CD4-positive, CD25-positive, alpha-beta regulatory T cell (primary cell): ENCODE results near the gene ZNF160. TPM values are rescaled to one million over a fixed set of nuclear protein-coding genes. Genes with fewer than 3 reads are reported as not detected.

ENCODE experiments used
- ATAC-seq, 2 donors: fragments of 150-1000 bp; cut with Tn5 transposase; one replicate each; pipeline ENCODE4 v1.10.0; 2021; ENCODE audit warnings: low read depth in 2 of 2, moderate number of reproducible peaks in 2 of 2, moderate library complexity in 1 of 2
- DNase-seq, 3 donors: peaks; one replicate each; pipeline versions ENCODE4 v3.0.0 to v3.0.0-alpha.2; 2012 to 2022; ENCODE audit warnings: mixed read lengths in 1 of 3
- H3K27ac ChIP-seq: one replicate; pipeline ENCODE4 v1.7.0; 2013; ENCODE audit warnings: mild to moderate bottlenecking, low read length; ENCODE audit not compliant: insufficient read depth, poor library complexity, severe bottlenecking
- H3K27me3 ChIP-seq: one replicate; pipeline ENCODE4 v1.7.0; 2013; ENCODE audit warnings: low read length; ENCODE audit not compliant: control insufficient read depth, insufficient read depth
- H3K36me3 ChIP-seq: one replicate; pipeline ENCODE4 v1.7.0; 2013; ENCODE audit warnings: mild to moderate bottlenecking, low read length, moderate library complexity; ENCODE audit not compliant: control insufficient read depth, insufficient read depth
- H3K4me1 ChIP-seq: 2 replicates; pipeline ENCODE4 v1.7.0; 2013; ENCODE audit warnings: mild to moderate bottlenecking, low read length; ENCODE audit not compliant: insufficient read depth, control insufficient read depth, poor library complexity, severe bottlenecking
- H3K4me3 ChIP-seq: one replicate; pipeline ENCODE4 v1.7.0; 2013; ENCODE audit warnings: low read depth, mild to moderate bottlenecking, low read length, moderate library complexity
- H3K9me3 ChIP-seq, 2 experiments: 1 replicate in 1 of 2; 2 replicates in 1 of 2; pipeline ENCODE4 v1.7.0; 2013; ENCODE audit warnings: low read length in 2 of 2, mild to moderate bottlenecking in 1 of 2, moderate library complexity in 1 of 2; ENCODE audit not compliant: control insufficient read depth in 2 of 2
- H3K27ac Mint-ChIP-seq, 3 donors: one replicate each; pipeline ENCODE4 v1.8.0; 2020 to 2022; ENCODE audit warnings: mild to moderate bottlenecking in 3 of 3, mixed read lengths in 3 of 3, moderate library complexity in 2 of 3
- H3K27me3 Mint-ChIP-seq: one replicate; pipeline ENCODE4 v1.8.0; 2022; ENCODE audit warnings: mild to moderate bottlenecking, mixed read lengths
- H3K36me3 Mint-ChIP-seq: one replicate; pipeline ENCODE4 v1.8.0; 2020; ENCODE audit warnings: mixed read lengths
- H3K4me1 Mint-ChIP-seq, 4 donors: one replicate each; pipeline ENCODE4 v1.8.0; 2020 to 2022; ENCODE audit warnings: mixed read lengths in 4 of 4, mild to moderate bottlenecking in 1 of 4
- H3K4me3 Mint-ChIP-seq, 4 donors: one replicate each; pipeline ENCODE4 v1.8.0; 2020 to 2022; ENCODE audit warnings: mild to moderate bottlenecking in 4 of 4, mixed read lengths in 4 of 4, moderate library complexity in 3 of 4
- H3K9me3 Mint-ChIP-seq, 7 donors: one replicate each; pipeline ENCODE4 v1.8.0; 2020 to 2022; ENCODE audit warnings: mixed read lengths in 7 of 7, mild to moderate bottlenecking in 3 of 7, moderate library complexity in 2 of 7
- polyA plus RNA-seq, 4 donors: library from polyadenylated mRNA; unstranded; fragments of 300-500 nt; fragmentation: Illumina TruSeq; gene quantifications; one replicate each; pipeline ENCODE4 v1.2.3, GENCODE V29; 2021
- total RNA-seq: library from RNA; stranded (reverse); gene quantifications from one replicate; pipeline ENCODE4 v1.2.3, GENCODE V29; 2022

The ZNF160 gene
- total and polyA plus RNA-seq, 5 donors from 2014 or later: 19.5 to 47.1 (median 24.3) TPM

- H3K27me3 ChIP-seq: no peaks in the 10 kb centered on the region
- peaks cover 78% of the 10 kb centered on the region for H3K36me3 ChIP-seq
- H3K27ac ChIP-seq: no peak overlapping the region
- Mint-ChIP-seq H3K36me3 (peaks cover 72% of the 10 kb centered on the region), H3K27me3 (no peaks in the 10 kb centered on the region), H3K9me3 (peaks cover 0 to 24% (median 11%) of the 10 kb centered on the region in 7 donors), H3K4me1 (peaks cover 0 to 21% (median 9%) of the 10 kb centered on the region in 4 donors), H3K4me3 (no peak overlapping the region), H3K27ac (peak overlapping the region in 1 of 3 donors; percentile 14)
- no peak overlapping the region for H3K4me3 ChIP-seq
- H3K9me3 ChIP-seq: peaks cover 12 to 16% of the 10 kb centered on the region in 2 experiments
- H3K4me1 ChIP-seq: no peaks in the 10 kb centered on the region
- no peak for ATAC-seq
- no peak for DNase-seq
These were observed 15.1 kb downstream of the ZNF160 start for GRCh38 chr19:53088091-53088490.

GRCh38 chr19:53086949-53087348, 16.3 kb downstream of the ZNF160 start:
- no peak for ATAC-seq

GRCh38 chr19:53085496-53085895, 17.7 kb downstream of the ZNF160 start:
- peaks cover 84% of the 10 kb centered on the region for H3K36me3 Mint-ChIP-seq
- DNase-seq (no peak), ATAC-seq (no peak)
- peaks cover 23 to 42% of the 10 kb centered on the region in 2 experiments for H3K9me3 ChIP-seq
- H3K27ac Mint-ChIP-seq: peak overlapping the region in 1 of 3 donors; percentile 32
- no peaks in the 10 kb centered on the region for H3K27me3 Mint-ChIP-seq
- H3K9me3 Mint-ChIP-seq: peaks cover 0 to 34% (median 23%) of the 10 kb centered on the region in 7 donors
- H3K27ac ChIP-seq: no peak overlapping the region
- no peaks in the 10 kb centered on the region for H3K27me3 ChIP-seq
- H3K4me1 ChIP-seq: no peaks in the 10 kb centered on the region
- H3K4me3 ChIP-seq: no peak overlapping the region
- peaks cover 0 to 21% (median 8%) of the 10 kb centered on the region in 4 donors for H3K4me1 Mint-ChIP-seq
- H3K4me3 Mint-ChIP-seq: no peak overlapping the region
- H3K36me3 ChIP-seq: peaks cover 82% of the 10 kb centered on the region

More at GRCh38 chr19:53086949-53087348, 16.3 kb downstream of the ZNF160 start:
- H3K27ac ChIP-seq: no peak overlapping the region
- DNase-seq: no peak
- peaks cover 14 to 28% of the 10 kb centered on the region in 2 experiments for H3K9me3 ChIP-seq
- Mint-ChIP-seq H3K9me3 (peaks cover 0 to 25% (median 14%) of the 10 kb centered on the region in 7 donors), H3K4me1 (peaks cover 0 to 22% (median 9%) of the 10 kb centered on the region in 4 donors), H3K4me3 (no peak overlapping the region), H3K27me3 (no peaks in the 10 kb centered on the region), H3K27ac (peak overlapping the region in 1 of 3 donors; percentile 27), H3K36me3 (peaks cover 76% of the 10 kb centered on the region)
- no peaks in the 10 kb centered on the region for H3K27me3 ChIP-seq
- H3K36me3 ChIP-seq: peaks cover 85% of the 10 kb centered on the region
- H3K4me1 ChIP-seq: no peaks in the 10 kb centered on the region
- no peak overlapping the region for H3K4me3 ChIP-seq

GRCh38 chr19:53082929-53083328, 20.3 kb downstream of the ZNF160 start:
- no peaks in the 10 kb centered on the region for H3K4me1 ChIP-seq
- Mint-ChIP-seq H3K4me1 (peaks cover 0 to 18% (median 6%) of the 10 kb centered on the region in 4 donors), H3K27ac (no peak overlapping the region), H3K9me3 (peaks cover 2 to 58% (median 33%) of the 10 kb centered on the region in 7 donors), H3K36me3 (peaks cover 89% of the 10 kb centered on the region), H3K4me3 (no peak overlapping the region), H3K27me3 (no peaks in the 10 kb centered on the region)
- H3K36me3 ChIP-seq: peaks cover 83% of the 10 kb centered on the region
- H3K4me3 ChIP-seq: no peak overlapping the region
- H3K27me3 ChIP-seq: no peaks in the 10 kb centered on the region
- H3K9me3 ChIP-seq: peaks cover 40 to 68% of the 10 kb centered on the region in 2 experiments
- no peak for DNase-seq
- no peak overlapping the region for H3K27ac ChIP-seq
- no peak for ATAC-seq

DNA sequence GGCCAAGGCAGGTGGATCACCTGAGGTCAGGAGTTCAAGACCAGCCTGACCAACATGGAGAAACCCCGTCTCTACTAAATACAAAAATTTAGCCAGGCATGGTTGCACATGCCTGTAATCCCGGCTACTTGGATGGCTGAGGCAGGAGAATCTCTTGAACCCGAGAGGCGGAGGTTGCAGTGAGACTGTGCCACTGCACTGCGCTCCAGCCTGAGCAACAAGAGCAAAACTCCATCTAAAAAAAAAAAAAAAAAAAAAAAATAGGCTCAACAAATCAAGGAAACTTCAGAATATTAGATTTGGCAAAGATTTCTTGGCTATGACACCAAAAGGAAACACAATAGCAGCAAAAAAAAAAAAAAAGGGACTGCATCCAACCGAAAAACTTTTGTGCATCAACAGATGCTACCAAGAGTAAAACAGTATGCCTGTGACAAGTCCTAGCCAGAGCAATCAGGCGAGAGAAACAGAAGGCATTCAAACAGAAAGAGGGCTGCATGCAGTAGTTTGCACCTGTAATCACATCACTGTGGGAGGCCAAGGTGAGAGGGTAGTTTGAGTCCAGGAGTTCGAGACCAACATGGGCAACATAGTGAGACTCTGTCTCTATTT, 23.8 kb downstream of the ZNF160 start:
- Mint-ChIP-seq H3K36me3 (peaks cover 84% of the 10 kb centered on the region), H3K27ac (no peak overlapping the region), H3K4me1 (peaks cover 0 to 9% (median 4%) of the 10 kb centered on the region in 4 donors), H3K9me3 (peaks cover 7 to 89% (median 47%) of the 10 kb centered on the region in 7 donors), H3K4me3 (no peak overlapping the region), H3K27me3 (no peaks in the 10 kb centered on the region)
- Histone ChIP-seq H3K27me3 (no peaks in the 10 kb centered on the region), H3K9me3 (peaks cover 64 to 95% of the 10 kb centered on the region in 2 experiments), H3K4me3 (no peak overlapping the region), H3K4me1 (no peaks in the 10 kb centered on the region), H3K27ac (no peak overlapping the region), H3K36me3 (peaks cover 76% of the 10 kb centered on the region)
- ATAC-seq: no peak
- no peak for DNase-seq

DNA sequence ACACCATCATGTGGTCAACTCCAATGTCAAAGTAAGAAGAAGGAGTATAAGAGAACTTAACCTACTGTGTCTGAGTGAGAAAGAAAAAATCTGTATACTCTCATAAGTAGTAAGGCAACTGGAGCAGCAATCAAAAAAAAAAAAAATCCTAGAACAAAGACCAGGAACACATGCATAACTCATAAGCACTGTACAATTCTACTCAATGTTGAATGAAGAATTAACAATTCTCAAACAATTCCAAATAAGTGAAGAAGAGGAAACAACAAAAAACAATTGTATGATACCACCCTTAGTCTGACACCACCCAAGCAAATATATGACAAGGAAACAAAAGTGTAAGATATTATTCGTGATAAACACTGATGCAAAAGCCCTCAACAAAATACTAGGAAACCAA, 24.6 kb downstream of the ZNF160 start:
- no peak for DNase-seq
- no peak for ATAC-seq
- Mint-ChIP-seq H3K9me3 (peaks cover 9 to 90% (median 48%) of the 10 kb centered on the region in 7 donors), H3K27ac (no peak overlapping the region), H3K36me3 (peaks cover 83% of the 10 kb centered on the region), H3K4me1 (peaks cover 0 to 9% (median 4%) of the 10 kb centered on the region in 4 donors), H3K4me3 (no peak overlapping the region), H3K27me3 (no peaks in the 10 kb centered on the region)
- Histone ChIP-seq H3K27me3 (no peaks in the 10 kb centered on the region), H3K9me3 (peaks cover 68 to 95% of the 10 kb centered on the region in 2 experiments), H3K4me1 (no peaks in the 10 kb centered on the region), H3K27ac (no peak overlapping the region), H3K4me3 (no peak overlapping the region), H3K36me3 (peaks cover 76% of the 10 kb centered on the region)

DNA sequence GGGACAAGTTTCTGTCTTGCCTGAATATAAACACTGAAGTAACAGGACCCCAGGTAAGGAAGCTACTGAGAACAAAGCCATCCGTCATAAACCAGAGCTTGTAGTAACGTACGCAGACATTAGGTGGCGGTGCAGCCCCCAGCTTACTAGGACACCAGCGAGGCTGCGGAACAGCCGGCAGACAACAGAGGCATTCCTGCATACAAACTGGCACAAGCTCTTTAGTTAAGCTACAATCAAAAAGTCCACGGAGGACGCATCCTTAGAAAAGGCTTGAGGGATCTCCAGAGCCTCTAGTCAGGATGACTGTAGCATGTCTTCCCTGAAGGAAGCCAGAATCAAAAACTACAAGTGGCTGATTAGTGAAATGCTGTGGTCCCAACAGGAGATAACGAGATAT, 26.2 kb downstream of the ZNF160 start:
- H3K4me1 Mint-ChIP-seq: peaks cover 0 to 6% (median 3%) of the 10 kb centered on the region in 4 donors
- peaks cover 9 to 90% (median 51%) of the 10 kb centered on the region in 7 donors for H3K9me3 Mint-ChIP-seq
- Histone ChIP-seq H3K4me1 (no peaks in the 10 kb centered on the region), H3K27ac (no peak overlapping the region), H3K9me3 (peaks cover 72 to 94% of the 10 kb centered on the region in 2 experiments), H3K4me3 (no peak overlapping the region), H3K27me3 (no peaks in the 10 kb centered on the region), H3K36me3 (peaks cover 79% of the 10 kb centered on the region)
- peaks cover 84% of the 10 kb centered on the region for H3K36me3 Mint-ChIP-seq
- H3K27ac Mint-ChIP-seq: no peak overlapping the region
- H3K27me3 Mint-ChIP-seq: no peaks in the 10 kb centered on the region
- ATAC-seq: no peak
- DNase-seq: no peak
- H3K4me3 Mint-ChIP-seq: no peak overlapping the region

DNA sequence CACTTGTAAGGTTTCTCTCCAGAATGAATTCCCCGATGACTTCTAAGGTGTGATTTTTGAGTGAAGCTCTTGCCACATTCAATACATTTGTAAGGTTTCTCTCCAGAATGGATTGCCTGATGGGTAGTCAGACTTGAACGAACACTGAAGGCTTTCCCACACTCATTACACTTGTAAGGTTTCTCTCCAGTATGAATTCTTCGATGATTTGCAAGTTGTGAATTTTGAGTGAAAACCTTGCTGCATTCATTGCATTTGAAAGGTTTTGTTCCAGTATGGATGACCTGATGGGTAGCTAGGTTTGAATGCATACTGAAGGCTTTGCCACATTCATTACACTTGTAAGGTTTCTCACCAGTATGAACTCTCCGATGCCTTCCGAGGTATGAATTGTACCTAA, 34.4 kb downstream of the ZNF160 start:
- H3K27me3 ChIP-seq: no peaks in the 10 kb centered on the region
- DNase-seq (no peak), ATAC-seq (no peak)
- Mint-ChIP-seq H3K27me3 (no peaks in the 10 kb centered on the region), H3K4me3 (no peak overlapping the region), H3K9me3 (peaks cover 2 to 71% (median 41%) of the 10 kb centered on the region in 7 donors), H3K36me3 (peaks cover 44% of the 10 kb centered on the region), H3K4me1 (no peaks in the 10 kb centered on the region), H3K27ac (no peak overlapping the region)
- H3K36me3 ChIP-seq: peaks cover 53% of the 10 kb centered on the region
- no peaks in the 10 kb centered on the region for H3K4me1 ChIP-seq
- peaks cover 73 to 96% of the 10 kb centered on the region in 2 experiments for H3K9me3 ChIP-seq
- H3K27ac ChIP-seq: no peak overlapping the region
- H3K4me3 ChIP-seq: no peak overlapping the region
